Measurements from ENCODE around the gene DCLK1.

DNA sequence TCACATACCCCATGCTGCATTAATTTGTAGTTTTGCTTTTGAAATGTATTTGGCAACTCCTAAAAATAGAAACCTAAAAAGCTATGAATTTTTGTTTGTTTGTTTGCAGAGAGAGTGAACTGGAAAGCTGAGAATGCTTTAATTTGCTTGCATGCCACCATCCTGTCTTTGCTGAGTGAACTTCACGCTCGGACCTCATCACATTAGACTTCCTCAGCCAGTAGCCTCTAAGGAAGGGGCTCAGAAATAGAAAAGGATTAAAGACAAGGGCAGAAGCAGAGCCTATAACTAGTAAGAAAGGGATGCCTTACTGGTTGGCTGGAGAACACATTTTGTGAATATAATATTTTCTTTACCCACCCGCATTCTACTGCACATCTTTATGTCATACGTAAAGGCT is 275.1 kb downstream of the DCLK1 start:
- TF ChIP-seq POLR2A (IDR thresholded peaks at IDR 0.05) = no peak
- TF ChIP-seq, protein P1, sequence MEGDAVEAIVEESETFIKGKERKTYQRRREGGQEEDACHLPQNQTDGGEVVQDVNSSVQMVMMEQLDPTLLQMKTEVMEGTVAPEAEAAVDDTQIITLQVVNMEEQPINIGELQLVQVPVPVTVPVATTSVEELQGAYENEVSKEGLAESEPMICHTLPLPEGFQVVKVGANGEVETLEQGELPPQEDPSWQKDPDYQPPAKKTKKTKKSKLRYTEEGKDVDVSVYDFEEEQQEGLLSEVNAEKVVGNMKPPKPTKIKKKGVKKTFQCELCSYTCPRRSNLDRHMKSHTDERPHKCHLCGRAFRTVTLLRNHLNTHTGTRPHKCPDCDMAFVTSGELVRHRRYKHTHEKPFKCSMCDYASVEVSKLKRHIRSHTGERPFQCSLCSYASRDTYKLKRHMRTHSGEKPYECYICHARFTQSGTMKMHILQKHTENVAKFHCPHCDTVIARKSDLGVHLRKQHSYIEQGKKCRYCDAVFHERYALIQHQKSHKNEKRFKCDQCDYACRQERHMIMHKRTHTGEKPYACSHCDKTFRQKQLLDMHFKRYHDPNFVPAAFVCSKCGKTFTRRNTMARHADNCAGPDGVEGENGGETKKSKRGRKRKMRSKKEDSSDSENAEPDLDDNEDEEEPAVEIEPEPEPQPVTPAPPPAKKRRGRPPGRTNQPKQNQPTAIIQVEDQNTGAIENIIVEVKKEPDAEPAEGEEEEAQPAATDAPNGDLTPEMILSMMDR (IDR thresholded peaks at IDR 0.05) = no peak

All from adrenal gland (tissue), 5 donors.